Neutrophil (primary cell): ENCODE results near the gene PRKCQ.

ENCODE experiments used
- H3K27ac ChIP-seq: fragments of 200-600 bp; sonication (generic); 2 replicates; pipeline ENCODE4 v1.5.1; 2016; ENCODE audit warnings: mild to moderate bottlenecking, moderate library complexity
- H3K27me3 ChIP-seq: fragments of 200-600 bp; sonication (generic); 2 replicates; pipeline ENCODE4 v1.6.0; 2016; ENCODE audit warnings: mild to moderate bottlenecking
- H3K36me3 ChIP-seq: fragments of 200-600 bp; sonication (generic); 2 replicates; pipeline ENCODE4 v1.5.1; 2017
- H3K4me1 ChIP-seq, 2 experiments: fragments of 200-600 bp in 1 of 2; sonication (generic) in 1 of 2; 1 replicate in 1 of 2; 2 replicates in 1 of 2; pipeline versions ENCODE4 v1.5.1 to v1.6.1; 2013 to 2016; ENCODE audit warnings: low read depth in 1 of 2, low read length in 1 of 2, mild to moderate bottlenecking in 1 of 2, moderate library complexity in 1 of 2; ENCODE audit not compliant: control insufficient read depth in 1 of 2, insufficient read depth in 1 of 2
- H3K4me3 ChIP-seq, 2 experiments: fragments of 200-600 bp in 1 of 2; sonication (generic) in 1 of 2; 1 replicate in 1 of 2; 2 replicates in 1 of 2; pipeline ENCODE4 v1.5.1; 2013 to 2016; ENCODE audit warnings: low read depth in 1 of 2, low read length in 1 of 2, mild to moderate bottlenecking in 1 of 2, moderate library complexity in 1 of 2
- H3K9me3 ChIP-seq: fragments of 200-600 bp; sonication (generic); 2 replicates; pipeline ENCODE4 v1.5.1; 2016
- CTCF ChIP-seq: fragments of 200-600 bp; sonication (generic); IDR thresholded peaks from 2 replicates; pipeline ENCODE4 v1.5.1; 2016; ENCODE audit warnings: antibody characterized with exemption

Gene PRKCQ

DNA sequence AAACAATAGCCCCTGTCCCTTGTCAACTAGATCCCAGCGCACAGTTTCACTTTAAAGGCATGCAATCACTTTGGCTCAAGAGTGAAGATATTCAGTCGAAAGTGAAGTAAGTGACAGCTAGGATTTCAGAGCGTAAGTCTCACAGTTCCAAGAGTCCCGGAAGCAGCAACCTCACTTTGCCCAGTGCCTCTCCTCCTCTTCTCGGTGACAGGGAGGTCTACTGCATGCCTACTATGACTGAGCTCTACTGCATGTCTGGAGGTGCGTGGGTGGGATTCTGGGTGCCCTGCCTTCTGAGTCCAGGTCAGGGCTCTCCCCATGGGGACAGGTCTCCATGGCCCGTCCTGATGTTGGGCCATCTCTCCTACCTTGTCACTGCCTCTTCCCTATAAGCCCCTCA lies 17.0 kb downstream of the PRKCQ start:
- no peaks in the 10 kb centered on the region for H3K9me3 ChIP-seq
- no peaks in the 10 kb centered on the region for H3K36me3 ChIP-seq
- peaks cover 36 to 51% of the 10 kb centered on the region in 2 experiments for H3K4me1 ChIP-seq
- H3K4me3 ChIP-seq = no peak overlapping the region
- no peaks in the 10 kb centered on the region for H3K27me3 ChIP-seq
- TF ChIP-seq CTCF = no peak
- peak overlapping the region; percentile 23 for H3K27ac ChIP-seq

DNA sequence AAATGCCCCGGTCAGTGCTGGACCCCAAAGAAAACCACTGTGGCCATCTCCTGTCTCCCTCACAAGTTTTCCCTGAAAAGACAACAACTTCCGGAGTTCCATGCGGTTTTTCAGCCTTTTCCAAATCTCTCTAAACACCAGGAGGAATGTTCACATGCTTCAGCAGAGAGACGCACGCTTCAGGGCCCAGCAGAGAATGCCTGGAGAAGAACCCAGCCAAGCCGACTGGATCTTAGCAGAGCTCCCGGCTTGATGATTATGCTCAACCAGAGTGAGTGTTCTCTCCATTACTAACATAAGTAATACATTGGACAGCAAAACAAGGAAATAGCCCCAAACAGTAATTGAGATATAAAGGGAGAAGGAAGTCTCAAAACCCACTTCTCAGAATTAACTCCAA lies 17.9 kb downstream of the PRKCQ start:
- no peak for TF ChIP-seq CTCF
- H3K27me3 ChIP-seq = no peaks in the 10 kb centered on the region
- H3K9me3 ChIP-seq = no peaks in the 10 kb centered on the region
- no peaks in the 10 kb centered on the region for H3K36me3 ChIP-seq
- peaks cover 36 to 51% of the 10 kb centered on the region in 2 experiments for H3K4me1 ChIP-seq
- H3K27ac ChIP-seq = no peak overlapping the region
- no peak overlapping the region for H3K4me3 ChIP-seq

GRCh38 chr10:6561552-6561951 lies 18.5 kb downstream of the PRKCQ start:
- H3K9me3 ChIP-seq = no peaks in the 10 kb centered on the region
- TF ChIP-seq CTCF = no peak
- no peaks in the 10 kb centered on the region for H3K36me3 ChIP-seq
- H3K4me3 ChIP-seq = no peak overlapping the region
- no peaks in the 10 kb centered on the region for H3K27me3 ChIP-seq
- peaks cover 36 to 56% of the 10 kb centered on the region in 2 experiments for H3K4me1 ChIP-seq
- no peak overlapping the region for H3K27ac ChIP-seq

DNA sequence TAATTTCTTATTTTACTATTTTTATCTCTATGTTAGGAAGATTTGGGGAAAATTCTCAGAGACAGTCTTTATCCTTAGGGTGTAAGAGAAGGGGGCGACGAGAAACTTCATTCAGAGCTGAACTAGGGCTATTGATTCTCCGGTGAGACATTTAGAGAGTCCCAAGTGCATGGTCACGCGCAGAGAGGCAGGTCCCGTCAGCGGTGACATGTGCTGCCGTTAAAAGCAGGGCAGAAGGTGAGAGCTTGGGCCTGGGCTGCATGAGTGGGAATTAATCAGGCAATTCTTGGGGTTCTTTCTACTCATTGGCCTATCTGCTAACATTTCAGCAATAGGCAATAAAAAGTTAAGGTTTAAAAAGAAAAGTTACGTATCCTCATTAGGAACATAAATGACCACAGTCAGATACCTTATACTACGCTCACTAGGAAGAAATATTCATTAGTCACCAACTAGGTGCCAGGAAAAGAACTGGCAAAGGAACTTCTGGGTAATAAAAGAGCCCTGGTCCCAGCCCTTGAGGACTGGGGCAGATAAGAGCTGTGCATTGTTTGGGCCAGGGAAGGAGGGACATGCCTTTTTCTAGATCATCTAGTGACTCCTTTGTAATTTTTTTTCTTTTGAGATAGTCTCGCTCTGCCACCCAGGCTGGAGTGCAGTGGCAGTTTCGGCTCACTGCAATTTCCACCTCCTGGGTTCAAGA lies 21.2 kb downstream of the PRKCQ start:
- no peaks in the 10 kb centered on the region for H3K9me3 ChIP-seq
- no peak overlapping the region for H3K4me3 ChIP-seq
- H3K27ac ChIP-seq = no peak overlapping the region
- H3K4me1 ChIP-seq = peaks cover 10 to 31% of the 10 kb centered on the region in 2 experiments
- TF ChIP-seq CTCF = no peak
- no peaks in the 10 kb centered on the region for H3K36me3 ChIP-seq
- H3K27me3 ChIP-seq = no peaks in the 10 kb centered on the region

DNA sequence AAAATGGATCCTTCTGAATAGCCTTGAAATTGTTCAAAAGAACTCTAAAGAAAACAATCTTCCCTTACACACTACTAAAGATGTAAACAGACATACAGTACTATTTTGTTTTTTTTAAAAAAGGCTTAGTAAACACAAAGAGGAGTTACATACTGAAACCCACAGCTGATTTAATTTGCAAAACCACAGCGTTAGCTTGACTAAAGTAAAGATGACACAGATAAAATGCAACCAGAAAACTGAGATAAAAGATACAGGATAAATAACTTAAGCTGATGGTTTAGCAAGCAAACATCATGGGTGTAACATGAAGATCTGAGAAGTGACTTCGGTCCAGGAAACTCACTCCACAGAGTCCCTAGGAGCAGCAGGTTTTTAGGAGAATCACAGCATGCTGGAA lies 21.8 kb downstream of the PRKCQ start:
- H3K9me3 ChIP-seq = no peaks in the 10 kb centered on the region
- H3K27ac ChIP-seq = no peak overlapping the region
- TF ChIP-seq CTCF = no peak
- H3K4me1 ChIP-seq = peaks cover 7 to 25% of the 10 kb centered on the region in 2 experiments
- no peaks in the 10 kb centered on the region for H3K27me3 ChIP-seq
- H3K36me3 ChIP-seq = no peaks in the 10 kb centered on the region
- no peak overlapping the region for H3K4me3 ChIP-seq
